GM19324 (cell line): ENCODE measurements around the gene HEATR5B.
"Not testable (repeated sequence)": the region's sequence is repeated elsewhere in the genome, so short reads cannot be mapped to it uniquely, and the experiment has no call there.

Experiments used
- ATAC-seq: cut with Tn5 transposase; IDR thresholded peaks from one replicate; pipeline ENCODE4 v1.9.1; 2021; ENCODE audit warnings: mild to moderate bottlenecking, moderate library complexity; ENCODE audit not compliant: unreplicated experiment, low FRiP score

HEATR5B gene

GRCh38 chr2:37070931-37071330 is 13.2 kb downstream of the HEATR5B start:
- no peak for ATAC-seq

GRCh38 chr2:37068686-37069085 is 15.5 kb downstream of the HEATR5B start:
- ATAC-seq, result no peak

GRCh38 chr2:37061776-37062175 is 22.4 kb downstream of the HEATR5B start:
- no peak for ATAC-seq

- no peak for ATAC-seq
These were observed 23.0 kb downstream of the HEATR5B start for GRCh38 chr2:37061013-37061711.

GRCh38 chr2:37060446-37060845 is 23.7 kb downstream of the HEATR5B start:
- ATAC-seq, result no peak

GRCh38 chr2:37059841-37060240 is 24.3 kb downstream of the HEATR5B start:
- no peak for ATAC-seq

GRCh38 chr2:37052600-37053332 is 31.4 kb downstream of the HEATR5B start:
- ATAC-seq, result no peak

GRCh38 chr2:37039580-37039979 is 44.6 kb downstream of the HEATR5B start:
- no peak for ATAC-seq

GRCh38 chr2:37037771-37038170 is 46.4 kb downstream of the HEATR5B start:
- ATAC-seq, result no peak

GRCh38 chr2:37029758-37030157 is 54.4 kb downstream of the HEATR5B start:
- ATAC-seq, result no peak

GRCh38 chr2:37026050-37026449 is 58.1 kb downstream of the HEATR5B start:
- no peak for ATAC-seq

- no peak for ATAC-seq
These were observed 63.0 kb downstream of the HEATR5B start for GRCh38 chr2:37020887-37021796.

- no peak for ATAC-seq
These were observed 63.8 kb downstream of the HEATR5B start for GRCh38 chr2:37020212-37020886.

- ATAC-seq, result no peak
These were observed 70.9 kb downstream of the HEATR5B start for GRCh38 chr2:37013315-37013641.

- no peak for ATAC-seq
These were observed 73.0 kb downstream of the HEATR5B start for GRCh38 chr2:37011130-37011529.

GRCh38 chr2:37005118-37005868 is 78.9 kb downstream of the HEATR5B start:
- ATAC-seq, result peak; percentile 97

GRCh38 chr2:37000988-37001556 is 83.1 kb downstream of the HEATR5B start:
- no peak for ATAC-seq

- ATAC-seq, result no peak
These were observed 83.9 kb downstream of the HEATR5B start for GRCh38 chr2:37000318-37000717.

GRCh38 chr2:36999416-36999815 is 84.8 kb downstream of the HEATR5B start:
- not testable (repeated sequence) for ATAC-seq
